Measurements from ENCODE around the gene PCMTD2.

The PCMTD2 gene

DNA sequence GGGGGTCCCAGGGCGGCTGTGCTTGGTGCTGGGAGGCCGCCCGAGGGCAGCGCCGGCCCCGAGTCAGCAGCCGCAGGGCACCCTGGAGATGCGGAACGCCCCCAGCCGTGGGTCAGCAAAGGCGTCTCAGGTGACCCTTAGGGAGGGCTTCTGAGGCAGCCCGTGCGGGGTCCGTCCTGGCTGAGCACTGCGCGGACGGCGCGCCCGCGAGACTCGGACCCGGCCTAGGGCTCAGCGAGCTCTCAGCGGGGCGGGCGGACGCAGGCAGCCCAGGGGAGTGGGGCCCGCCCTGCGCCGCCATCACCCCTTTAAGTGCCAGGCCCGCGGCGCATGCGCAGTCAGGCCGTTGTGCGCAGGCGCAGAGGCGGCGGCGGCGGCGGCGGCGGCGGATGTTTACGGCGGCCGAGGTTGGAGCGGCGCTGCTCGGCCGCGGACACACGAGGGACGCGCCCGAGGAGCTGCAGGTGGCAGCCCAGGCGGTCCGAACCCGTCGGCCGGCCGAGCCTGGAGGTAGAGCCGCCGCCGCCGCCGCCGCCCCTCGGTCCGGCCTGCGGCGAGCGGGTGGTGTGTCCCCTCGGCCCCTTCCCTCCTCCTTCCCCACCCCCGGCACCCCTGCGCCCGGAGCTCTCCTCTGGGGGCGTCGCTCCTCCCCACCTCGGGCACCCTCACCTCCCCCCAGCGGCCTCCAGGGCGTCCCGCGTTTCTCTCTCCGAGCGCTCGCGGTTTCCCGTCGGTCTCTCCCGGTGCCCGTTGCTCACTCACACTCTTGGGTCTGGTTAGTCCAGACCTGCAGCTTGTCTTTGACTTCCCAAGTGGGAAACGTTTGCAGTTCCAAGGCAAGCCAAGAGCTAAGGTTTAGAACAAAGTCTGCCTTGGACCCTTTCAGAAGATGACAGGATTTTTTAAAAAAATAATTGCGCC, at the start of gene PCMTD2 (continued):
- no peak for TF ChIP-seq ZNF174 (tag by site-specific recombination; IDR thresholded peaks at IDR 0.05)
- TF ChIP-seq KLF1 (tag by site-specific recombination; IDR thresholded peaks at IDR 0.05): peak; percentile 72; the same call in 1 of the 2 replicates
- TF ChIP-seq ZNF184 (tag by site-specific recombination; IDR thresholded peaks at IDR 0.05): no peak
- TF ChIP-seq ZNF555 (tag by site-specific recombination; conservative IDR thresholded peaks at IDR 0.05): no peak
- TF ChIP-seq ZNF529 (tag by site-specific recombination; IDR thresholded peaks at IDR 0.05; ENCODE audit: insufficient replicate concordance): no peak
- peak; percentile 69; the same call in 1 of the 2 replicates for TF ChIP-seq KLF17 (tag by site-specific recombination; IDR thresholded peaks at IDR 0.05)
- TF ChIP-seq ZNF561 (tag by site-specific recombination; IDR thresholded peaks at IDR 0.05; ENCODE audit: borderline replicate concordance): peak; percentile 95
- peak; percentile 73 for TF ChIP-seq GLIS2 (tag by site-specific recombination; IDR thresholded peaks at IDR 0.05)
- TF ChIP-seq SP7 (tag by site-specific recombination; IDR thresholded peaks at IDR 0.05): peak; percentile 62; the same call in 1 of the 2 replicates
- TF ChIP-seq ZIC2 (tag by site-specific recombination; IDR thresholded peaks at IDR 0.05): peak; percentile 83
- TF ChIP-seq ZNF704 (tag by site-specific recombination; IDR thresholded peaks at IDR 0.05): no peak
- TF ChIP-seq EGR2 (tag by site-specific recombination; IDR thresholded peaks at IDR 0.05; ENCODE audit: low read depth): peak; percentile 12
- TF ChIP-seq, protein P1, sequence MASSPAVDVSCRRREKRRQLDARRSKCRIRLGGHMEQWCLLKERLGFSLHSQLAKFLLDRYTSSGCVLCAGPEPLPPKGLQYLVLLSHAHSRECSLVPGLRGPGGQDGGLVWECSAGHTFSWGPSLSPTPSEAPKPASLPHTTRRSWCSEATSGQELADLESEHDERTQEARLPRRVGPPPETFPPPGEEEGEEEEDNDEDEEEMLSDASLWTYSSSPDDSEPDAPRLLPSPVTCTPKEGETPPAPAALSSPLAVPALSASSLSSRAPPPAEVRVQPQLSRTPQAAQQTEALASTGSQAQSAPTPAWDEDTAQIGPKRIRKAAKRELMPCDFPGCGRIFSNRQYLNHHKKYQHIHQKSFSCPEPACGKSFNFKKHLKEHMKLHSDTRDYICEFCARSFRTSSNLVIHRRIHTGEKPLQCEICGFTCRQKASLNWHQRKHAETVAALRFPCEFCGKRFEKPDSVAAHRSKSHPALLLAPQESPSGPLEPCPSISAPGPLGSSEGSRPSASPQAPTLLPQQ (tag by site-specific recombination; IDR thresholded peaks at IDR 0.05): peak; percentile 100
- TF ChIP-seq KLF8 (tag by site-specific recombination; IDR thresholded peaks at IDR 0.05): peak; percentile 68; the same call in 1 of the 2 replicates
- TF ChIP-seq ZNF121 (tag by site-specific recombination; IDR thresholded peaks at IDR 0.05): peak; percentile 44; the same call in 1 of the 2 replicates
- peak; percentile 84 for TF ChIP-seq ZBTB8A (tag by site-specific recombination; IDR thresholded peaks at IDR 0.05)
- no peak for TF ChIP-seq ZNF548 (tag by site-specific recombination; IDR thresholded peaks at IDR 0.05)
- no peak for TF ChIP-seq ZNF391 (tag by site-specific recombination; IDR thresholded peaks at IDR 0.05; ENCODE audit: borderline replicate concordance, low read depth)
- TF ChIP-seq ZNF48 (tag by site-specific recombination; IDR thresholded peaks at IDR 0.05): no peak
- peak; percentile 76; the same call in 1 of the 2 replicates for TF ChIP-seq ZNF335 (tag by site-specific recombination; conservative IDR thresholded peaks at IDR 0.05)
- no peak for TF ChIP-seq ZNF645 (tag by site-specific recombination; IDR thresholded peaks at IDR 0.05)
- TF ChIP-seq ZBTB48 (tag by site-specific recombination; IDR thresholded peaks at IDR 0.05): peak; percentile 85
- TF ChIP-seq ZBTB7A (tag by site-specific recombination; IDR thresholded peaks at IDR 0.05; ENCODE audit: low read depth): peak; percentile 21; the same call in 1 of the 2 replicates
